Subcutaneous adipose tissue (tissue), 4 donors: ENCODE measurements around the gene TRIO. TPM values are rescaled to one million over a fixed set of nuclear protein-coding genes. Genes with fewer than 3 reads are reported as not detected.

ENCODE experiments used
- CTCF ChIP-seq: fragments of 450-650 bp; IDR thresholded peaks from one replicate; pipeline ENCODE4 v1.5.1; 2016; ENCODE audit warnings: low read depth, mild to moderate bottlenecking, control low read depth, antibody characterized with exemption, moderate library complexity
- total RNA-seq, 4 donors: library from RNA; depleted of rRNA; stranded (reverse); fragments of >200 nt; gene quantifications; one replicate each; pipeline ENCODE4 v1.1.0, GENCODE V29; 2016

The TRIO gene
- total RNA-seq, 4 donors from 2014 or later = 193 to 238 (median 212) TPM

GRCh38 chr5:14114615-14115251 lies 28.4 kb upstream of the TRIO start:
- no peak for TF ChIP-seq CTCF

DNA sequence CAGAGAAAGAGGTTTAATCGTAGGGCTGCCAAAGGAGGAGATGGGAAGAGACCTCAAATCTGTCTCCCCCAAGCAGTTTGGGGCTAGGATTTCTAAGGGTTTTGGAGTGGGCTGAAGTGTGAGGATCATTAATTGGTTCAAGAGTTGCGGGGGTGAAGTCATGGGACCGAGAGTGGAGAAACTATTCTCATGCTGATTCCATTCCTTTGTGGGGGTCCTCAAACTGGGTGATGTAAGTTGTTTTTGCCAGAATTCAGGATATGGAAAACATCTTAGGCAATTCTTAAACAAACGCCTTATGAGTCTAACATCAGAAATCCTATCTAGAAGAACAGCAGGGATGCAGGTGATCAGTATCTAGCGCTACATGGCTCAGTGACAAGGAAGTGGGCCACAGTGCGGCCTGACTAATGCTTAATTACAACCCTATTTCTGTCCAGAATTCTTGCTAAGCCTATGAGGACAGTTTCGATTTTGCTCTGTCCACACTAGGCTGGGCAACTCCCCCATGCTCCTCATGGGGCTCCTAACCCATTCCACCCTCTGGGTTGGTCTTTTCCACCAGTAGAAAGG lies 27.7 kb upstream of the TRIO start:
- TF ChIP-seq CTCF = no peak

DNA sequence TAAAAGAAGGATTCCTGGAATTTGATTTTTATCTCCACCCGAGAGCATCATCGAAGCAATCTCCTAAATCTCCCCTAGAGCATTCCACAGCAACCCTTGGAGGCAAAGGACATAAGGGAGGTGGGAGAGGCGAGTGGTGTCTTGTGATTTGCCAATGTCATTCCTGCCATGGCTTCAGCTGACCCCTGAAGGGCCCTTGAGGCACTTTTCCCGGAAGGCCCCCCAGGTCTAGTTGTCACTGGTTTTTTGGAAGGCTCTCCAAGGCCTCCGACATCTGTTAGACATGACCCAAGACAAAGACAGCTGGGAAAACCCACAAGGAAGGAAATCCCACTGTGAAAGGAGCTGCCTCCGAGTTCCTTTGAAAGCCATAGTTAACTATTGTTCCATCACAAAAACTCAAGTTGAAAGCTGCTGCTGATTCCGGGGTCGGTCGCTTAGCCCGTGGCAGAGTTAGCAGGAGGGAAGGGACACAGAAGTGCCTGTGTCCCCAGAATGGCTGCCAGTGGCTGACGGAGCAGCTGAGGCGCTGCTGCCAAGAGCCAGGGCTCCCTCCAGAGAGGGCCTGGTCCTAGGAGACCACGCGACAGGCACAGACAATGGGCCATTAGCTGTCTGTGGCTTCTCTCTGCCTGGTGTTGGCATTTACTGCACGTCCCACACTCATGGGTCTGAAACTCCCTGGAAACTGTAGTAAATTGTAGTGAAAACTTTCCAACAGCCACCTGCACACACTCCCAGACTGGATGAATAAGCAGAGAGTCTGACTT lies 24.4 kb upstream of the TRIO start:
- TF ChIP-seq CTCF = no peak

DNA sequence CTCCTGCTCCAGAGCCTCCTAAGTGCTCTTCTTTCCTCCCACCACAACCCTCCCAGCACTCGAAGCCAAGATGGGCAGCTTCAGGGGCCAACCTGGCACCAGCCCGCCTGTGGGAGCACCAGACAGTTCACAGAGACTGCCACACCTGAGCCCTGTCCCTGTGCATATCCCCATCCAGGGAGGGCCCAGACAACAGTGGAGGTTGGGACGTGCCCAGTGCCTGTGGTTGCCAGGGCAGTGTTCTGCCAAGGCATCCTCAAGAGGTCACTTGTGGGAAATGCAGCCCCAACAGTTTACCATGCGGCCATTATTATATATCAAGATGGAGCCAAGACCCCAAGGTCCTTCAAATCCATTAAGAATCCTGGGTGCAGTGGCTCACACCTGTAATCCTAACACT lies 23.0 kb upstream of the TRIO start:
- TF ChIP-seq CTCF = no peak

DNA sequence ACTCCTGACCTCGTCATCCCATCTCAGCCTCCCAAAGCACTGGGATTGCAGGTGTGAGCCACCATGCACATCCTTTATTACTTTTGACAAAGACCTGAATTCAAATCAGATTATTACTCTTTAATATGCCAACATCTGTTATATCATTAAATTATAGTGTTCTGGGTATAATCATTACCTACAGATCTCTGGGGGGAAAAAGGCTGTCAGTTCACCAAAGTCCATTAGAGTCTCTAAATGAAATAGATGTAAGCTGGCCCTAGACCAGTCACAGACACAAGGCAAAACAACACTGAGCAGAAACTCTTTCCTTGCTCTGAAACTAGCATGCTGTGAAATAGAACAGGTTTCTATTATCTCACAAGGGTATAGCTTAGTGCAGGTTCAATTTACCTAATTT lies 21.6 kb upstream of the TRIO start:
- TF ChIP-seq CTCF = no peak

- TF ChIP-seq CTCF = no peak
Observed at GRCh38 chr5:14122089-14122488, 21.1 kb upstream of the TRIO start.

DNA sequence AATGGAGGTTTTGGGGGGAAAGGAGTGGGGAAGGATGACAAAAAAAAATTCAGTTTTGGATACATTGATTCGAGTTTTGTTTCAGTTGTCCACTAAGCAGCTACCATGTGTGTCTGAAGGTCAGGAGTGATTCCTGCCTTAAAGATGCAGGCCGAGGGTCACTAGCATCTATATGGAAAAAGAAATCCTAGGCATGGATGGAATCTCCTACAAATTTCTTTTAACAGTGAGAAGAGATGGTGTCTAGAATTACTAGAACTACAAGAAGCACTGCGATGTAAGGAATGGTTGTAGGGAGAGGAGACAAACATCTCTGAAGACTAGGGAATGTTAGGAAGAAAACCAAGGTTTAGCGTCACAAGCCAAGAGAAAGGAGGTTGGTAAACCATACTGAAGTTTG lies 19.6 kb upstream of the TRIO start:
- TF ChIP-seq CTCF = no peak
